HL-60 (cell line): ENCODE results near the gene POC1A.

ENCODE experiments used
- CTCF ChIP-seq: IDR thresholded peaks from one replicate; pipeline ENCODE4 v1.5.1; 2011; ENCODE audit warnings: low read length, control low read depth, inconsistent platforms; ENCODE audit not compliant: insufficient read depth
- GABPA ChIP-seq: IDR thresholded peaks from 2 replicates; pipeline ENCODE4 v1.6.1; 2012; ENCODE audit warnings: low read depth

GRCh38 chr3:52036222-52036694 lies 118.0 kb downstream of the POC1A start:
- TF ChIP-seq CTCF (no peak), GABPA (no peak)
